GM23248 (cell line): ENCODE results near the gene ASTN1. TPM values are rescaled to one million over a fixed set of nuclear protein-coding genes. Genes with fewer than 3 reads are reported as not detected.

ENCODE experiments used
- DNase-seq: peaks from one replicate; pipeline ENCODE4 v3.0.0-alpha.2; 2015
- H2AFZ ChIP-seq: fragments of 200-600 bp; sonication (generic); 2 replicates; pipeline ENCODE4 v1.6.1; 2016; ENCODE audit warnings: antibody characterized with exemption
- H3F3A ChIP-seq: fragments of 200-600 bp; sonication (generic); 2 replicates; pipeline ENCODE4 v1.6.1; 2016; ENCODE audit warnings: mild to moderate bottlenecking, antibody characterized with exemption, mixed run types; ENCODE audit not compliant: insufficient read depth
- H3K27ac ChIP-seq: fragments of 200-600 bp; sonication (generic); 2 replicates; pipeline ENCODE4 v1.5.1; 2016; ENCODE audit warnings: mild to moderate bottlenecking
- H3K27me3 ChIP-seq: fragments of 200-600 bp; sonication (generic); replicated peaks from 2 replicates; pipeline ENCODE4 v1.6.1; 2016; ENCODE audit warnings: mild to moderate bottlenecking; ENCODE audit not compliant: insufficient read depth
- H3K36me3 ChIP-seq: fragments of 200-600 bp; sonication (generic); 2 replicates; pipeline ENCODE4 v1.6.1; 2016; ENCODE audit warnings: low read depth, mild to moderate bottlenecking
- H3K4me1 ChIP-seq: fragments of 200-600 bp; sonication (generic); 2 replicates; pipeline ENCODE4 v1.6.1; 2016; ENCODE audit warnings: mild to moderate bottlenecking; ENCODE audit not compliant: insufficient read depth
- H3K4me2 ChIP-seq: fragments of 200-600 bp; sonication (generic); one replicate; pipeline ENCODE4 v1.6.1; 2016; ENCODE audit warnings: mild to moderate bottlenecking; ENCODE audit not compliant: unreplicated experiment
- H3K4me3 ChIP-seq: fragments of 200-600 bp; sonication (generic); 2 replicates; pipeline ENCODE4 v1.5.1; 2016; ENCODE audit warnings: mild to moderate bottlenecking
- H3K79me2 ChIP-seq: fragments of 200-600 bp; sonication (generic); 2 replicates; pipeline ENCODE4 v1.6.1; 2016; ENCODE audit warnings: mild to moderate bottlenecking; ENCODE audit not compliant: insufficient read depth
- H3K9ac ChIP-seq: fragments of 200-600 bp; sonication (generic); 2 replicates; pipeline ENCODE4 v1.6.1; 2016; ENCODE audit warnings: mild to moderate bottlenecking
- H3K9me2 ChIP-seq: fragments of 200-600 bp; sonication (generic); 2 replicates; pipeline ENCODE4 v1.6.1; 2016; ENCODE audit warnings: mixed run types, mild to moderate bottlenecking, moderate library complexity; ENCODE audit not compliant: insufficient read depth
- H3K9me3 ChIP-seq: fragments of 200-600 bp; sonication (generic); one replicate; pipeline ENCODE4 v1.6.1; 2017; ENCODE audit warnings: low read depth
- H4K20me1 ChIP-seq: fragments of 200-600 bp; sonication (generic); 2 replicates; pipeline ENCODE4 v1.6.0; 2016; ENCODE audit not compliant: insufficient read depth
- EZH2 ChIP-seq: fragments of 200-600 bp; sonication (generic); IDR thresholded peaks from 2 replicates; pipeline ENCODE4 v1.6.1; 2018; ENCODE audit warnings: antibody characterized with exemption, mild to moderate bottlenecking; ENCODE audit not compliant: insufficient read depth, poor library complexity, severe bottlenecking
- EZH2phosphoT487 ChIP-seq: fragments of 200-600 bp; sonication (generic); IDR thresholded peaks from 2 replicates; pipeline ENCODE4 v1.6.1; 2018; ENCODE audit warnings: antibody characterized with exemption, moderate library complexity, mild to moderate bottlenecking, low read depth; ENCODE audit not compliant: insufficient read depth
- WGBS, 2 experiments: methylation state at CpG; one replicate each; pipeline ENCODE4 v1.1.6; 2015 to 2017; ENCODE audit warnings: low lambda C conversion rate in 2 of 2, low coverage in 1 of 2; ENCODE audit errors: missing lambda C conversion rate in 2 of 2; 5-methylcytosine and 5-hydroxymethylcytosine counted together
- in situ Hi-C: fragments of 300-500 bp; cut with MboI; formaldehyde crosslinking; loops from 2 replicates; pipeline ENCODE4 v1.15.0; 2020
- polyA plus RNA-seq: library from polyadenylated mRNA; unstranded; fragments of >200 nt; fragmentation: Nextera tagmentation; extraction: Ambion mirVana; gene quantifications from 2 replicates; pipeline ENCODE4 v1.2.1, GENCODE V29; 2016
- total RNA-seq: library from RNA; depleted of rRNA; stranded (reverse); fragments of >200 nt; shearing (Covaris generic); gene quantifications from 2 replicates; pipeline ENCODE4 v1.2.3, GENCODE V29; 2014

The ASTN1 gene
- total and polyA plus RNA-seq, 2 experiments from 2014 or later = not detected

GRCh38 chr1:177174921-177175634, 10.6 kb upstream of the ASTN1 start:
- TF ChIP-seq EZH2 = no peak
- TF ChIP-seq EZH2phosphoT487 = no peak
- Histone ChIP-seq H2AFZ (no peak overlapping the region), H3K4me1 (0 out of 2 replicates have a peak, but pooled peaks cover 3% of the 10 kb centered on the region), H3F3A (no peaks in the 10 kb centered on the region), H3K36me3 (no peaks in the 10 kb centered on the region), H3K4me2 (no peak overlapping the region), H3K79me2 (no peaks in the 10 kb centered on the region), H3K27ac (no peak overlapping the region), H4K20me1 (no peaks in the 10 kb centered on the region), H3K4me3 (no peak overlapping the region), H3K9me3 (no peaks in the 10 kb centered on the region), H3K27me3 (peaks cover 71% of the 10 kb centered on the region), H3K9me2 (no peaks in the 10 kb centered on the region), H3K9ac (no peak overlapping the region)
- DNase-seq = no peak
- 56 to 60% methylated on average over 6 of the region's 6 CpGs for WGBS, 2 experiments
- in situ Hi-C loops = no loop called here

- H3K9ac ChIP-seq = no peak overlapping the region
- H3K4me1 ChIP-seq = 0 out of 2 replicates have a peak, but pooled peaks cover 3% of the 10 kb centered on the region
- DNase-seq = no peak
- H3K4me3 ChIP-seq = no peak overlapping the region
- in situ Hi-C loops = no loop called here
- no peak overlapping the region for H3K27ac ChIP-seq
- no peaks in the 10 kb centered on the region for H3K9me2 ChIP-seq
- H3F3A ChIP-seq = no peaks in the 10 kb centered on the region
- WGBS, 2 experiments = 43 to 48% methylated on average over 2 of the region's 2 CpGs
- H2AFZ ChIP-seq = no peak overlapping the region
- no peaks in the 10 kb centered on the region for H3K36me3 ChIP-seq
- no peaks in the 10 kb centered on the region for H3K9me3 ChIP-seq
- H3K4me2 ChIP-seq = no peak overlapping the region
- H3K27me3 ChIP-seq = peaks cover 71% of the 10 kb centered on the region
- TF ChIP-seq EZH2 (no peak), EZH2phosphoT487 (no peak)
- H4K20me1 ChIP-seq = no peaks in the 10 kb centered on the region
- no peaks in the 10 kb centered on the region for H3K79me2 ChIP-seq
Observed at GRCh38 chr1:177173976-177174375, 9.5 kb upstream of the ASTN1 start.

GRCh38 chr1:177172866-177173265, 8.4 kb upstream of the ASTN1 start:
- Histone ChIP-seq H3K9me3 (no peaks in the 10 kb centered on the region), H3K4me3 (no peak overlapping the region), H3K4me1 (0 out of 2 replicates have a peak, but pooled peaks cover 3% of the 10 kb centered on the region), H2AFZ (no peak overlapping the region), H3K79me2 (no peaks in the 10 kb centered on the region), H3K27me3 (peaks cover 71% of the 10 kb centered on the region), H3K4me2 (no peak overlapping the region), H3K36me3 (no peaks in the 10 kb centered on the region), H3K9me2 (no peaks in the 10 kb centered on the region), H3F3A (no peaks in the 10 kb centered on the region), H3K9ac (no peak overlapping the region), H3K27ac (no peak overlapping the region), H4K20me1 (no peaks in the 10 kb centered on the region)
- TF ChIP-seq EZH2 (no peak), EZH2phosphoT487 (no peak)
- no peak for DNase-seq
- in situ Hi-C loops = no loop called here
- WGBS, 2 experiments = 54 to 72% methylated on average over 3 of the region's 3 CpGs

- no peaks in the 10 kb centered on the region for H4K20me1 ChIP-seq
- no peak overlapping the region for H3K4me3 ChIP-seq
- H3F3A ChIP-seq = no peaks in the 10 kb centered on the region
- TF ChIP-seq EZH2 = no peak
- TF ChIP-seq EZH2phosphoT487 = no peak
- H3K27me3 ChIP-seq = peaks cover 71% of the 10 kb centered on the region
- no peak overlapping the region for H3K4me2 ChIP-seq
- DNase-seq = no peak
- in situ Hi-C loops = no loop called here
- no peaks in the 10 kb centered on the region for H3K9me3 ChIP-seq
- no peaks in the 10 kb centered on the region for H3K9me2 ChIP-seq
- no peak overlapping the region for H3K27ac ChIP-seq
- H2AFZ ChIP-seq = no peak overlapping the region
- WGBS, 2 experiments = 49 to 54% methylated on average over 3 of the region's 3 CpGs
- H3K9ac ChIP-seq = no peak overlapping the region
- 0 out of 2 replicates have a peak, but pooled peaks cover 3% of the 10 kb centered on the region for H3K4me1 ChIP-seq
- H3K36me3 ChIP-seq = no peaks in the 10 kb centered on the region
- H3K79me2 ChIP-seq = no peaks in the 10 kb centered on the region
Observed at GRCh38 chr1:177172272-177172671, 7.8 kb upstream of the ASTN1 start.
